Measurements from ENCODE around the gene CTNNB1. TPM values are rescaled to one million over a fixed set of nuclear protein-coding genes. Genes with fewer than 3 reads are reported as not detected.

The CTNNB1 gene
- total and polyA plus RNA-seq, 4 donors, result 63.3 to 265 (median 151) TPM

GRCh38 chr3:41236228-41236627 lies 36.9 kb downstream of the CTNNB1 start:
- Histone ChIP-seq H3K27ac (ENCODE audit: low read depth in 1 of 2, low read length in 2 of 2) (no peak overlapping the region), H3K9ac (ENCODE audit: low read depth in 1 of 2, low read length in 2 of 2) (no peak overlapping the region), H3K4me3 (ENCODE audit: low read depth in 1 of 3, low read length in 3 of 3) (no peak overlapping the region), H3K36me3 (ENCODE audit: control insufficient read depth in 4 of 4, insufficient read depth in 3 of 4, low read depth in 1 of 4, low read length in 3 of 4) (peaks cover 25 to 82% (median 70%) of the 10 kb centered on the region in 4 donors), H3K4me1 (ENCODE audit: control insufficient read depth in 4 of 4, insufficient read depth in 4 of 4, low read length in 3 of 4) (no peaks in the 10 kb centered on the region), H3K27me3 (ENCODE audit: control insufficient read depth in 4 of 4, insufficient read depth in 4 of 4, low read length in 3 of 4) (no peaks in the 10 kb centered on the region), H3K9me3 (ENCODE audit: control insufficient read depth in 4 of 4, low read length in 3 of 4) (no peaks in the 10 kb centered on the region)
- WGBS, result 97% methylated on average over 2 of the region's 2 CpGs
- no peak for DNase-seq (ENCODE audit: low spot score)
- TF ChIP-seq FOXA1 (IDR thresholded peaks at IDR 0.05), result no peak
- no peak for TF ChIP-seq EGR1 (IDR thresholded peaks at IDR 0.05; ENCODE audit: low read depth in 2 of 2)
- no peak for TF ChIP-seq FOXA2 (IDR thresholded peaks at IDR 0.05)
- TF ChIP-seq JUND (IDR thresholded peaks at IDR 0.05), result no peak
- TF ChIP-seq HNF4G (IDR thresholded peaks at IDR 0.05), result no peak
- TF ChIP-seq RAD21 (IDR thresholded peaks at IDR 0.05), result no peak
- no peak for TF ChIP-seq SP1 (IDR thresholded peaks at IDR 0.05)
- no peak for TF ChIP-seq TAF1 (conservative IDR thresholded peaks at IDR 0.05)
- TF ChIP-seq MAX (IDR thresholded peaks at IDR 0.05), result no peak
- TF ChIP-seq RXRA (IDR thresholded peaks at IDR 0.05), result no peak
- TF ChIP-seq GABPA (IDR thresholded peaks at IDR 0.05 in 1 of 2, conservative IDR thresholded peaks at IDR 0.05 in 1 of 2), result no peak
- no peak for TF ChIP-seq ATF3 (IDR thresholded peaks at IDR 0.05)
- no peak for TF ChIP-seq HNF4A (conservative IDR thresholded peaks at IDR 0.05)
- no peak for TF ChIP-seq REST (IDR thresholded peaks at IDR 0.05)
- TF ChIP-seq CTCF (IDR thresholded peaks at IDR 0.05; ENCODE audit: low read depth, low read length, missing input control), result no peak
- no peak for TF ChIP-seq ZBTB33 (IDR thresholded peaks at IDR 0.05)
- no peak for TF ChIP-seq NR2F2 (IDR thresholded peaks at IDR 0.05)

GRCh38 chr3:41237907-41238306 lies 38.6 kb downstream of the CTNNB1 start:
- Histone ChIP-seq H3K27ac (ENCODE audit: low read depth in 1 of 2, low read length in 2 of 2) (no peak overlapping the region), H3K27me3 (ENCODE audit: control insufficient read depth in 4 of 4, insufficient read depth in 4 of 4, low read length in 3 of 4) (no peaks in the 10 kb centered on the region), H3K9me3 (ENCODE audit: control insufficient read depth in 4 of 4, low read length in 3 of 4) (no peaks in the 10 kb centered on the region), H3K9ac (ENCODE audit: low read depth in 1 of 2, low read length in 2 of 2) (no peak overlapping the region), H3K4me1 (ENCODE audit: control insufficient read depth in 4 of 4, insufficient read depth in 4 of 4, low read length in 3 of 4) (no peaks in the 10 kb centered on the region), H3K4me3 (ENCODE audit: low read depth in 1 of 3, low read length in 3 of 3) (no peak overlapping the region), H3K36me3 (ENCODE audit: control insufficient read depth in 4 of 4, insufficient read depth in 3 of 4, low read depth in 1 of 4, low read length in 3 of 4) (peaks cover 27 to 81% (median 66%) of the 10 kb centered on the region in 4 donors)
- 91% methylated on average over 3 of the region's 3 CpGs for WGBS
- no peak for DNase-seq (ENCODE audit: low spot score)
- no peak for TF ChIP-seq REST (IDR thresholded peaks at IDR 0.05)
- no peak for TF ChIP-seq NR2F2 (IDR thresholded peaks at IDR 0.05)
- TF ChIP-seq MAX (IDR thresholded peaks at IDR 0.05), result no peak
- no peak for TF ChIP-seq ZBTB33 (IDR thresholded peaks at IDR 0.05)
- TF ChIP-seq HNF4G (IDR thresholded peaks at IDR 0.05), result no peak
- no peak for TF ChIP-seq FOXA1 (IDR thresholded peaks at IDR 0.05)
- no peak for TF ChIP-seq YY1 (IDR thresholded peaks at IDR 0.05)
- no peak for TF ChIP-seq FOXA2 (IDR thresholded peaks at IDR 0.05)
- TF ChIP-seq TAF1 (conservative IDR thresholded peaks at IDR 0.05), result no peak
- no peak for TF ChIP-seq RAD21 (IDR thresholded peaks at IDR 0.05)
